GM12865 (cell line): Measurements from ENCODE around the gene SNORC.

Source experiments
- DNase-seq: peaks from one replicate; pipeline ENCODE4 v3.0.0; 2010; ENCODE audit warnings: low read depth
- H3K4me3 ChIP-seq: 2 replicates; pipeline ENCODE4 v1.5.1; 2011; ENCODE audit warnings: mild to moderate bottlenecking, low read depth, low read length, control low read depth
- CTCF ChIP-seq: IDR thresholded peaks from 2 replicates; pipeline ENCODE4 v1.5.1; 2011; ENCODE audit warnings: low read length, control low read depth, low read depth, inconsistent platforms; ENCODE audit not compliant: insufficient read depth; ENCODE audit errors: missing control alignments

The SNORC gene

DNA sequence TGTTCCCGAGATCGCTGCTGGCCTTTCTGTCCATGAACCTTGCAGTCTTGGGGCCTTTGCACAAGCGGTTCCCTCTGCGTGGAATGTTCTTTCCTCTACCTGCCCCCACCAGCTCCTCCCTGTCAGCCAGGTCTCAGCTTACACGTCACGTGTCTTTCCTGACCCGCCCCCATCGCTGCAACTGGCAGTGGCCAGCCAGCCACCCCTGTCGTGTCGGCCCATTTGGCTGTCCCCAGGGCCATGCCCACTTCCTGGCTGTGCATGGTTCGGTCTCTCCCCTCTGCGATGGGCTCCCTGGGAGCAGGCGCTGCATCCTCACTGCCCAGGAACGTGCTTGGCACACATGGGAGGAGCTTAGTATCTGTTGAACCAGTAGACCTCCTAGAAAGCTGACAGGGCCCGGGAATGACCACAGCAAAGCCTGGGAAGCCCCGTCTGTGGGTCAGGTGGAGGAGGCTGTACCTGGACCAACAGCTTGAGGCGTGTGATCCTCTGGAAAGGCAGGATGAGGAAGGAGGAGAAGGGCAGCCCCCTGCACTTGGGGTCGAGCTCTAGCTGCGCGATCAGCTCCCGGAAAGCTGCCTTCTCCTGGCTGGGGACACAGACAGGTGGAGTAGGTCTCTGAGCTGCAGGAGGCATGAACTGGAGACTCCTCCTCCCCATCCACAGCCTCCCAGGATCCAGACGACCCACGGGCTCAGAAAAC, 21.0 kb downstream of the SNORC start:
- no peak for TF ChIP-seq CTCF
- DNase-seq: no peak
- no peak overlapping the region for H3K4me3 ChIP-seq

DNA sequence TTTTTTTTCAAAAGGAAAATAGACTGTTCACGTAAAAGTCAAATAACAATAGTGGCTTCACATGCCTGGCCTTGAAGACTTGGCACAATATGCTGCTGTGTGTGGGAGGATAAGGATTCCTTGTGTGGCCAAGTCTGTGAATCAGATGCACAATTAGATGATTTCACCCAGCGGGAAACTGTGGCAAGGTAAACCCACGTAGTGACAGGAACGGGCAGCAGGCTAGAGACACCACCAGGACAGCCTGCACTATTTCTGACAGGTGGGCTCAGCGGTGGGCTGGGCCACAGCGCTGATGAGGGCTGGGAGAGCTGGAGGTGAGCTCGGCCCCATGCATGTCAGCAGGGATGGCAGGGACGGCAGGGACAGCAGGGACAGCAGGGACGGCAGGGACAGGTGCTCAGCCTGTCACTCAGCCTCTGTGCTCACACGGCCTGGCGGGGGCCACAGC, 21.6 kb downstream of the SNORC start:
- DNase-seq: no peak
- no peak for TF ChIP-seq CTCF
- no peak overlapping the region for H3K4me3 ChIP-seq

DNA sequence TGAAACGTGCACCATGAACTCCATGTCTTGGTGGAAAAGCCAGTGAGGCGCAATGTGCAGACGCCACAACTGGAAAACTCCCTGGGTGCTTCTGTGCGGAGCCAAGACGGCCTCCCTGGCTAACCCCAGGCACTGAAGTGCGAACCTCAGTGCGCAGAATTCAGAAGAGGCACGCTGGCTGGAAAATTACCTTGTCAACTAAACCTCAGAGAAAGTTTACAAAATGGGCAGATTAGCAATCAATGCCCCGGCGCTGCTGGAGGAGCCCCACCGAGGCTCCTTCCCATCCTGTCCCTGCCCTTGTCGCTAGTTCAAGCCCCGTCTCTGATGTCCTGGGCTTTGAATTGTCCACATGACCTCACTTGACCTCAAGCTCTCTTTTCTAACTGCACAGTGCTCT, 22.2 kb downstream of the SNORC start:
- DNase-seq: no peak
- no peak for TF ChIP-seq CTCF
- no peak overlapping the region for H3K4me3 ChIP-seq

GRCh38 chr2:232892843-232893242, 22.8 kb downstream of the SNORC start:
- TF ChIP-seq CTCF: no peak

GRCh38 chr2:232893834-232894233, 23.8 kb downstream of the SNORC start:
- H3K4me3 ChIP-seq: no peak overlapping the region
- TF ChIP-seq CTCF: no peak
- DNase-seq: no peak

More at GRCh38 chr2:232892843-232893242, 22.8 kb downstream of the SNORC start:
- DNase-seq: no peak
- H3K4me3 ChIP-seq: no peak overlapping the region

- H3K4me3 ChIP-seq: no peak overlapping the region
- DNase-seq: no peak
- TF ChIP-seq CTCF: no peak
Observed at GRCh38 chr2:232894251-232894650, 24.2 kb downstream of the SNORC start.

DNA sequence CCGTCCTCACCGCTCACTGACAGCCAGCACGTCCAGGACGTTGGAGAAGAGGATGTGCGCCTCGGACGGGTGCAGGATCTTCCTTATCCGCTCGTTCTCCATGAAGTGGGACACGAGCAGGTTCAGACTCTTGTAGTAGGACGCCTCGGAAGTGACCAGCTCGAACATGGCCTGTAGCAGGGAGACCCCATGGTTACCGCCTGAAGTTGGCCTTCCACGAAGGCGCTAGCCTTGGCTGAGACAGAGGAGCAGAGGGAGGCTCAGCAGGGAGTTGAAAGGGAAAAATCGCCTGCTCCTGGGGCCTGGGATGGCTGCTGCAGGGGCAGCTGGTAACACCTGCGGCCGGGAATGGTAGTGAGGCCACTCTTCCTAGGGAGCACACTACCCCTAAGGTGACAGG, 24.7 kb downstream of the SNORC start:
- no peak for TF ChIP-seq CTCF
- H3K4me3 ChIP-seq: no peak overlapping the region
- DNase-seq: no peak
